ENCODE results near the gene RNF151.

DNA sequence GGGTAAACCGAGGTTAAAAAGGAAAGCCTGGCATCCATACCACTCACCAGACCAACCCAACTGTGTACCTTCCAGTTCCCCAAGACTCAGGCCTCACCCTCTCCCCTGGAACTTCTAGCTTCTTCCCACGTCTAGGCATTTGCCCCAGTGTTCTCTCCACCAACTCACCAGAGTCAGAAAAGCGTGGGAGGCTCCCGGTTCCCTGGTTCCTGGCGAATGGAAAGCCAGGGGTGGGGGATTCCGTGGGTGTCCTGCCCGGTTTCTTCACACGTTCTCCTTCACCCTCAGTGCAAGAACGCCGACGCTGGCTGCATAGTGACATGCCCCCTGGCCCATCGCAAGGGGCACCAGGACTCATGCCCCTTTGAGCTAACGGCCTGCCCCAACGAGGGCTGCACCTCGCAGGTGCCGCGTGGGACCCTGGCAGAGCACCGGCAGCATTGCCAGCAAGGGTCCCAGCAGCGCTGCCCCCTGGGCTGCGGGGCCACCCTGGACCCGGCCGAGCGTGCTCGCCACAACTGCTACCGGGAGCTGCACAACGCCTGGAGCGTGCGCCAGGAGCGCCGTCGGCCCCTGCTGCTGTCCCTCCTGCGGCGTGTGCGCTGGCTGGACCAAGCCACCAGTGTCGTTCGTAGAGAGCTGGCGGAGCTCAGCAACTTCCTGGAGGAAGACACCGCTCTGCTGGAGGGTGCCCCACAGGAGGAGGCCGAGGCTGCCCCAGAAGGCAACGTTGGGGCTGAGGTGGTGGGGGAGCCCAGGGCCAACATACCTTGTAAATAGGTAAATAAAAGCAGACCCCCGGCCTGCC, 1.7 kb downstream of the RNF151 start:
- TF ChIP-seq, protein P1, sequence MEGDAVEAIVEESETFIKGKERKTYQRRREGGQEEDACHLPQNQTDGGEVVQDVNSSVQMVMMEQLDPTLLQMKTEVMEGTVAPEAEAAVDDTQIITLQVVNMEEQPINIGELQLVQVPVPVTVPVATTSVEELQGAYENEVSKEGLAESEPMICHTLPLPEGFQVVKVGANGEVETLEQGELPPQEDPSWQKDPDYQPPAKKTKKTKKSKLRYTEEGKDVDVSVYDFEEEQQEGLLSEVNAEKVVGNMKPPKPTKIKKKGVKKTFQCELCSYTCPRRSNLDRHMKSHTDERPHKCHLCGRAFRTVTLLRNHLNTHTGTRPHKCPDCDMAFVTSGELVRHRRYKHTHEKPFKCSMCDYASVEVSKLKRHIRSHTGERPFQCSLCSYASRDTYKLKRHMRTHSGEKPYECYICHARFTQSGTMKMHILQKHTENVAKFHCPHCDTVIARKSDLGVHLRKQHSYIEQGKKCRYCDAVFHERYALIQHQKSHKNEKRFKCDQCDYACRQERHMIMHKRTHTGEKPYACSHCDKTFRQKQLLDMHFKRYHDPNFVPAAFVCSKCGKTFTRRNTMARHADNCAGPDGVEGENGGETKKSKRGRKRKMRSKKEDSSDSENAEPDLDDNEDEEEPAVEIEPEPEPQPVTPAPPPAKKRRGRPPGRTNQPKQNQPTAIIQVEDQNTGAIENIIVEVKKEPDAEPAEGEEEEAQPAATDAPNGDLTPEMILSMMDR (IDR thresholded peaks at IDR 0.05): no peak
- no peak for TF ChIP-seq ZFX (IDR thresholded peaks at IDR 0.05; ENCODE audit: borderline replicate concordance)
